GM23248 (cell line): Measurements from ENCODE around the gene ENO1.

Experiments used
- EZH2 ChIP-seq: fragments of 200-600 bp; sonication (generic); IDR thresholded peaks from 2 replicates; pipeline ENCODE4 v1.6.1; 2018; ENCODE audit warnings: antibody characterized with exemption, mild to moderate bottlenecking; ENCODE audit not compliant: insufficient read depth, poor library complexity, severe bottlenecking
- EZH2phosphoT487 ChIP-seq: fragments of 200-600 bp; sonication (generic); IDR thresholded peaks from 2 replicates; pipeline ENCODE4 v1.6.1; 2018; ENCODE audit warnings: antibody characterized with exemption, moderate library complexity, mild to moderate bottlenecking, low read depth; ENCODE audit not compliant: insufficient read depth

- no peak for TF ChIP-seq EZH2
- TF ChIP-seq EZH2phosphoT487 = no peak
Observed at GRCh38 chr1:8817412-8818324, 60.8 kb downstream of the ENO1 start, which contains the start of gene RERE.
